Erythroblast (primary cell): ENCODE data around the gene PPP2R5B.

Experiments
- DNase-seq, 2 experiments: peaks; one replicate each; lab custom pipeline; 2025; lab: John Stamatoyannopoulos, UW
- GATA1 ChIP-seq: IDR thresholded peaks from 2 replicates; pipeline ENCODE4 v1.6.1; 2011; ENCODE audit warnings: low read depth, mild to moderate bottlenecking, control low read depth, low read length, moderate library complexity
- POLR2A ChIP-seq: IDR thresholded peaks from 2 replicates; pipeline ENCODE4 v1.6.1; 2011; ENCODE audit warnings: mild to moderate bottlenecking, low read length

The PPP2R5B gene

GRCh38 chr11:64923944-64924909 lies at the start of gene PPP2R5B:
TSS of gene PPP2R5B (plus strand) at chr11:64924689. CDS start at chr11:64925735, 1,046 bp downstream.
- peak; percentile 93 to 95 for DNase-seq
- TF ChIP-seq POLR2A (peak; percentile 65), GATA1 (no peak)

GRCh38 chr11:64875369-64876228 lies 48.9 kb upstream of the PPP2R5B start:
- no peak for DNase-seq
- TF ChIP-seq GATA1 (no peak), POLR2A (peak; percentile 20)

- peak in 1 of 2 experiments; percentile 32 for DNase-seq
- TF ChIP-seq POLR2A (no peak), GATA1 (no peak)
These were observed 48.2 kb upstream of the PPP2R5B start for GRCh38 chr11:64876229-64876750.

GRCh38 chr11:64876835-64877341 lies 47.6 kb upstream of the PPP2R5B start:
- TF ChIP-seq POLR2A (no peak), GATA1 (no peak)
- DNase-seq = no peak

GRCh38 chr11:64877390-64878222 lies 46.9 kb upstream of the PPP2R5B start:
- DNase-seq = peak in 1 of 2 experiments; percentile 86
- TF ChIP-seq GATA1 (no peak), POLR2A (no peak)

- TF ChIP-seq POLR2A (no peak), GATA1 (no peak)
- no peak for DNase-seq
These were observed 46.3 kb upstream of the PPP2R5B start for GRCh38 chr11:64878223-64878493.

- peak; percentile 96 for TF ChIP-seq POLR2A
- no peak for TF ChIP-seq GATA1
- DNase-seq = peak; percentile 99 to 100
These were observed 45.8 kb upstream of the PPP2R5B start, which contains the start of gene EHD1 for GRCh38 chr11:64878494-64879243. TSS of gene EHD1 (minus strand) at chr11:64878621. CDS start at chr11:64878464, 157 bp downstream.

- no peak for TF ChIP-seq POLR2A
- TF ChIP-seq GATA1 = no peak
- DNase-seq = peak in 1 of 2 experiments; percentile 54
These were observed 45.1 kb upstream of the PPP2R5B start for GRCh38 chr11:64879244-64879900.

- TF ChIP-seq GATA1 = no peak
- TF ChIP-seq POLR2A = no peak
- peak in 1 of 2 experiments; percentile 53 for DNase-seq
These were observed 44.1 kb upstream of the PPP2R5B start for GRCh38 chr11:64880240-64881001.

GRCh38 chr11:64881476-64881875 lies 43.0 kb upstream of the PPP2R5B start:
- no peak for TF ChIP-seq POLR2A
- no peak for TF ChIP-seq GATA1
- no peak for DNase-seq

GRCh38 chr11:64882243-64882642 lies 42.2 kb upstream of the PPP2R5B start:
- no peak for DNase-seq
- TF ChIP-seq GATA1 = no peak
- TF ChIP-seq POLR2A = no peak

GRCh38 chr11:64883575-64883974 lies 40.9 kb upstream of the PPP2R5B start:
- TF ChIP-seq GATA1 = no peak
- no peak for TF ChIP-seq POLR2A
- DNase-seq = no peak
